MCF 10A (cell line): ENCODE measurements around the gene KCNH4. TPM values are rescaled to one million over a fixed set of nuclear protein-coding genes. Genes with fewer than 3 reads are reported as not detected.

Source experiments
- BruUV-seq: library from RNA; stranded (reverse); fragments of 400-500 nt; replicated peaks from 2 replicates; lab custom pipeline; 2021; lab: Mats Ljungman, UMichigan
- CTCF ChIA-PET: fragments of 300-600 bp; sonication (Branson Sonifier 250); formaldehyde crosslinking; extraction: SDS; loops from one replicate; lab custom pipeline; 2021; ENCODE audit warnings: antibody characterized with exemption, inconsistent platforms; lab: Yijun Ruan, JAX
- POLR2A ChIA-PET: fragments of 300-600, 350-650 bp; sonication (Branson Sonifier 250); formaldehyde crosslinking; extraction: SDS; loops from one replicate; lab custom pipeline; 2020; ENCODE audit warnings: antibody characterized with exemption, inconsistent platforms; lab: Yijun Ruan, JAX
- DNase-seq: peaks from one replicate; pipeline ENCODE4 v3.0.0-alpha.2; 2018; ENCODE audit not compliant: unreplicated experiment
- H3K27ac Mint-ChIP-seq: one replicate; pipeline ENCODE4 v1.8.0; 2022; ENCODE audit warnings: mild to moderate bottlenecking, low read depth, mixed read lengths; ENCODE audit not compliant: unreplicated experiment
- H3K27me3 Mint-ChIP-seq: one replicate; pipeline ENCODE4 v1.8.0; 2022; ENCODE audit warnings: mixed read lengths; ENCODE audit not compliant: insufficient read depth, unreplicated experiment
- H3K36me3 Mint-ChIP-seq: one replicate; pipeline ENCODE4 v1.8.0; 2022; ENCODE audit warnings: mild to moderate bottlenecking, moderate library complexity, mixed read lengths; ENCODE audit not compliant: insufficient read depth, unreplicated experiment
- H3K4me1 Mint-ChIP-seq: one replicate; pipeline ENCODE4 v1.8.0; 2022; ENCODE audit warnings: mixed read lengths; ENCODE audit not compliant: insufficient read depth, unreplicated experiment
- H3K4me3 Mint-ChIP-seq: one replicate; pipeline ENCODE4 v1.8.0; 2022; ENCODE audit warnings: mild to moderate bottlenecking, moderate library complexity, mixed read lengths; ENCODE audit not compliant: unreplicated experiment
- H3K9me3 Mint-ChIP-seq: one replicate; pipeline ENCODE4 v1.8.0; 2022; ENCODE audit warnings: mixed read lengths; ENCODE audit not compliant: unreplicated experiment
- CTCF ChIP-seq: fragments of 200-600 bp; IDR thresholded peaks from one replicate; pipeline ENCODE4 v1.8.0; 2022; ENCODE audit warnings: antibody characterized with exemption, mild to moderate bottlenecking; ENCODE audit not compliant: unreplicated experiment
- intact Hi-C: fragments of 100-400 bp; cut with micrococcal nuclease; formaldehyde crosslinking; loops from 2 replicates; pipeline ENCODE4 v1.14.1; 2022
- total RNA-seq: library from RNA; stranded (reverse); gene quantifications from 2 replicates; pipeline ENCODE4 v1.2.3, GENCODE V29; 2022

Gene KCNH4
- total RNA-seq, 1 experiment from 2014 or later = not detected

GRCh38 chr17:42122371-42123303 lies 58.3 kb downstream of the KCNH4 start, which contains the start of gene HSPB9:
HSPB9 (plus strand) TSS chr17:42122804; CDS start chr17:42122851, 47 bp downstream.
- H3K4me1 Mint-ChIP-seq = peaks cover 6% of the 10 kb centered on the region

GRCh38 chr17:42120770-42121769 lies 59.9 kb downstream of the KCNH4 start, which contains the start of gene KAT2A:
KAT2A (minus strand) TSS chr17:42121367; CDS start chr17:42121304, 63 bp downstream.
- intact Hi-C loops = loop anchor here (5.0 kb wide), 1 partner anchor 406 kb away; no protein-coding TSS in a partner anchor

More at GRCh38 chr17:42122371-42123303, 58.3 kb downstream of the KCNH4 start, which contains the start of gene HSPB9:
- CTCF ChIA-PET = interaction anchor here (0.6 to 1.4 kb wide), 3 partner anchors 66 to 312 kb away, joined by 3 to 4 read pairs (median 3); no protein-coding TSS in a partner anchor
- Mint-ChIP-seq H3K9me3 (no peaks in the 10 kb centered on the region), H3K27me3 (no peaks in the 10 kb centered on the region), H3K27ac (no peak within 1 kb of the TSS), H3K4me3 (peak within 1 kb of the TSS; percentile 53), H3K36me3 (peaks cover 49% of the 10 kb centered on the region)
- no TSS peak for BruUV-seq
- POLR2A ChIA-PET = interaction anchor here (0.6 to 2.6 kb wide), 3 partner anchors 10 to 157 kb away, joined by 3 to 11 read pairs (median 3); partner anchors contain the start of genes CNP and NKIRAS2
- no peak for DNase-seq
- no peak for TF ChIP-seq CTCF
- intact Hi-C loops = loop anchor here (5.0 kb wide), 1 partner anchor 405 kb away; no protein-coding TSS in a partner anchor

GRCh38 chr17:42120161-42120769 lies 60.7 kb downstream of the KCNH4 start:
- no TSS peak for BruUV-seq
- H3K27ac Mint-ChIP-seq = no peak overlapping the region
- peak overlapping the region; percentile 53 for H3K4me3 Mint-ChIP-seq
- H3K9me3 Mint-ChIP-seq = no peaks in the 10 kb centered on the region
- H3K27me3 Mint-ChIP-seq = no peaks in the 10 kb centered on the region
- H3K36me3 Mint-ChIP-seq = peaks cover 46% of the 10 kb centered on the region
- peaks cover 6% of the 10 kb centered on the region for H3K4me1 Mint-ChIP-seq
- ChIA-PET POLR2A (interaction anchor here (0.6 to 2.6 kb wide), 11 partner anchors 9 to 155 kb away, joined by 3 to 11 read pairs (median 5); partner anchors contain the start of genes CNP, DNAJC7, NKIRAS2 and RAB5C), CTCF (interaction anchor here (0.6 to 8.2 kb wide), 11 partner anchors 9 to 407 kb away, joined by 3 to 37 read pairs (median 5); partner anchors contain the start of gene NKIRAS2)
- no peak for TF ChIP-seq CTCF
- no peak for DNase-seq
- intact Hi-C loops = loop anchor here (5.0 kb wide), 1 partner anchor 407 kb away; no protein-coding TSS in a partner anchor

More at GRCh38 chr17:42120770-42121769, 59.9 kb downstream of the KCNH4 start, which contains the start of gene KAT2A:
- no peaks in the 10 kb centered on the region for H3K9me3 Mint-ChIP-seq
- peaks cover 46% of the 10 kb centered on the region for H3K36me3 Mint-ChIP-seq
- ChIA-PET POLR2A (interaction anchor here (0.6 to 2.6 kb wide), 16 partner anchors 8 to 156 kb away, joined by 3 to 11 read pairs (median 4); partner anchors contain the start of genes CNP, DNAJC7, GHDC and NKIRAS2), CTCF (interaction anchor here (0.7 to 8.2 kb wide), 5 partner anchors 55 to 406 kb away, joined by 3 to 37 read pairs (median 4); partner anchors contain the start of gene NKIRAS2)
- no peaks in the 10 kb centered on the region for H3K27me3 Mint-ChIP-seq
- H3K4me1 Mint-ChIP-seq = peaks cover 6% of the 10 kb centered on the region
- H3K4me3 Mint-ChIP-seq = peak within 1 kb of the TSS; percentile 53
- BruUV-seq = no TSS peak
- H3K27ac Mint-ChIP-seq = no peak within 1 kb of the TSS
- peak; percentile 83 for DNase-seq
- no peak for TF ChIP-seq CTCF
